GM23338 (cell line): Measurements from ENCODE around the gene GLCCI1. TPM values are rescaled to one million over a fixed set of nuclear protein-coding genes. Genes with fewer than 3 reads are reported as not detected.

Experiments used
- ATAC-seq: fragments of 200-7000 bp; cut with Tn5 transposase; 3 replicates; pipeline ENCODE4 v1.9.1; 2020
- DNase-seq: peaks from one replicate; pipeline ENCODE4 v3.0.0-alpha.2; 2015; ENCODE audit warnings: low spot score
- H2AFZ ChIP-seq: fragments of 200-600 bp; sonication (generic); 2 replicates; pipeline ENCODE4 v1.8.0; 2016; ENCODE audit warnings: antibody characterized with exemption, mild to moderate bottlenecking, moderate library complexity
- H3F3A ChIP-seq: fragments of 200-600 bp; sonication (generic); replicated peaks from 2 replicates; pipeline ENCODE4 v1.8.0; 2017; ENCODE audit warnings: antibody characterized with exemption, mixed run types, low read depth
- H3K27ac ChIP-seq: fragments of 200-600 bp; sonication (generic); 2 replicates; pipeline ENCODE4 v1.6.1; 2016; ENCODE audit warnings: low read depth
- H3K27me3 ChIP-seq: fragments of 200-600 bp; sonication (generic); 2 replicates; pipeline ENCODE4 v1.8.0; 2016; ENCODE audit warnings: mild to moderate bottlenecking, mixed run types, moderate library complexity; ENCODE audit not compliant: insufficient read depth
- H3K36me3 ChIP-seq: fragments of 200-600 bp; sonication (generic); 2 replicates; pipeline ENCODE4 v1.8.0; 2016; ENCODE audit warnings: mild to moderate bottlenecking; ENCODE audit not compliant: insufficient read depth
- H3K4me1 ChIP-seq: fragments of 200-600 bp; sonication (generic); 2 replicates; pipeline ENCODE4 v1.8.0; 2016; ENCODE audit warnings: mild to moderate bottlenecking, moderate library complexity; ENCODE audit not compliant: insufficient read depth
- H3K4me2 ChIP-seq: fragments of 200-600 bp; sonication (generic); 2 replicates; pipeline ENCODE4 v1.7.1; 2017; ENCODE audit warnings: mixed run types
- H3K4me3 ChIP-seq: fragments of 200-600 bp; sonication (generic); 2 replicates; pipeline ENCODE4 v1.6.1; 2016; ENCODE audit warnings: mixed run types
- H3K79me2 ChIP-seq: fragments of 200-600 bp; sonication (generic); replicated peaks from 2 replicates; pipeline ENCODE4 v1.8.0; 2017; ENCODE audit warnings: mild to moderate bottlenecking; ENCODE audit not compliant: insufficient read depth
- H3K9me2 ChIP-seq: fragments of 200-600 bp; sonication (generic); 2 replicates; pipeline ENCODE4 v1.8.0; 2017; ENCODE audit not compliant: insufficient read depth
- H4K20me1 ChIP-seq: fragments of 200-600 bp; sonication (generic); replicated peaks from 2 replicates; pipeline ENCODE4 v1.8.0; 2017; ENCODE audit warnings: mild to moderate bottlenecking; ENCODE audit not compliant: insufficient read depth
- H3K27ac Mint-ChIP-seq: 2 replicates; pipeline ENCODE4 v1.8.0; 2020; ENCODE audit warnings: inconsistent platforms, mild to moderate bottlenecking, moderate library complexity, mixed read lengths
- H3K27me3 Mint-ChIP-seq: 3 replicates; pipeline ENCODE4 v1.8.0; 2022; ENCODE audit warnings: low read depth, mild to moderate bottlenecking, moderate library complexity, mixed read lengths, inconsistent platforms; ENCODE audit not compliant: insufficient read depth, poor library complexity
- H3K36me3 Mint-ChIP-seq: 3 replicates; pipeline ENCODE4 v1.8.0; 2021; ENCODE audit warnings: low read depth, mild to moderate bottlenecking, inconsistent platforms, moderate library complexity, mixed read lengths
- H3K4me1 Mint-ChIP-seq: 3 replicates; pipeline ENCODE4 v1.8.0; 2020; ENCODE audit warnings: mild to moderate bottlenecking, inconsistent platforms, mixed read lengths
- H3K4me3 Mint-ChIP-seq: 3 replicates; pipeline ENCODE4 v1.8.0; 2021; ENCODE audit warnings: moderate library complexity, mild to moderate bottlenecking, inconsistent platforms, mixed read lengths
- H3K9me3 Mint-ChIP-seq: 3 replicates; pipeline ENCODE4 v1.8.0; 2020; ENCODE audit warnings: moderate library complexity, mild to moderate bottlenecking, inconsistent platforms, mixed read lengths
- CREB1 ChIP-seq: fragments of 250-450 bp; sonication (Bioruptor Pico); IDR thresholded peaks from 2 replicates; pipeline ENCODE4 v1.5.0; 2020; ENCODE audit warnings: low read depth, mild to moderate bottlenecking, moderate library complexity
- EZH2 ChIP-seq: fragments of 200-600 bp; sonication (generic); IDR thresholded peaks from one replicate; pipeline ENCODE4 v1.8.0; 2017; ENCODE audit warnings: antibody characterized with exemption, mild to moderate bottlenecking, low read depth; ENCODE audit not compliant: unreplicated experiment
- EZH2phosphoT487 ChIP-seq: fragments of 200-600 bp; sonication (generic); IDR thresholded peaks from one replicate; pipeline ENCODE4 v1.8.1; 2018; ENCODE audit warnings: antibody characterized with exemption; ENCODE audit not compliant: unreplicated experiment
- JUNB ChIP-seq: IDR thresholded peaks from one replicate; pipeline ENCODE4 v1.6.1; 2016; ENCODE audit warnings: antibody characterized with exemption; ENCODE audit not compliant: unreplicated experiment
- POLR2AphosphoS5 ChIP-seq: IDR thresholded peaks from 2 replicates; pipeline ENCODE4 v1.6.1; 2016; ENCODE audit warnings: antibody characterized with exemption, low read depth
- ZNF462 ChIP-seq: fragments of 250-450 bp; sonication (Bioruptor Pico); IDR thresholded peaks from 2 replicates; pipeline ENCODE4 v1.5.0; 2020; ENCODE audit warnings: mild to moderate bottlenecking, moderate library complexity
- polyA plus RNA-seq: library from polyadenylated mRNA; unstranded; fragments of >200 nt; fragmentation: Nextera tagmentation; extraction: Ambion mirVana; gene quantifications from 2 replicates; pipeline ENCODE4 v1.2.1, GENCODE V29; 2016
- total RNA-seq: library from RNA; depleted of rRNA; stranded (reverse); fragments of >200 nt; shearing (Covaris generic); gene quantifications from 2 replicates; pipeline ENCODE4 v1.2.3, GENCODE V29; 2014
- TF ChIP-seq, protein P1 (sequence below): IDR thresholded peaks from 2 replicates; pipeline ENCODE4 v1.6.1; 2016; ENCODE audit warnings: antibody characterized with exemption

GLCCI1 gene
- total and polyA plus RNA-seq, 2 experiments from 2014 or later, result 15.0 to 15.7 TPM

DNA sequence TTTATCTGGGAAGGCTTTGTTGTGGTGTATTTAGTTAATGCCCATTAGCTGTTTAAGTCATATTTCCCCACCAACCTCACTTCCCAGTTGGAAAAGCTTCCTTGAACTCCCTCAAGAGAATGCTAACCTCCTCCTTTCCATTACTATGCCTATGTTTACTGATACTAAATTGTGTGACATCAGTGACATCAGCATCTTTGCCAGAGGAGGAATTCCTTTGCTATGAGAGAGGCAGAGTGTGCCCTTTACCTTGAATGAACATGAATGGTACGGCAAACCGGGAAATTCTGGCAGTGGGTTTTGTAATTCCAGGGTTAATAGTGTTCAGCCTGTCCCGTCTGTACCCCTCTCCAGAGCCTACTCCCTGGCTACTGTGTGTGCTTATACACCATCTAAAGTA lies 22.1 kb upstream of the GLCCI1 start:
- Histone ChIP-seq H3K9me2 (no peaks in the 10 kb centered on the region), H3K79me2 (no peaks in the 10 kb centered on the region), H4K20me1 (no peaks in the 10 kb centered on the region), H3K27ac (no peak overlapping the region), H2AFZ (no peak overlapping the region), H3K27me3 (no peaks in the 10 kb centered on the region), H3K4me1 (no peaks in the 10 kb centered on the region), H3K36me3 (no peaks in the 10 kb centered on the region), H3K4me3 (no peak overlapping the region), H3K4me2 (no peak overlapping the region), H3F3A (no peaks in the 10 kb centered on the region)
- no peaks in the 10 kb centered on the region for H3K36me3 Mint-ChIP-seq
- H3K9me3 Mint-ChIP-seq, result peaks cover 3% of the 10 kb centered on the region; the same call in 2 of the 3 replicates
- H3K27me3 Mint-ChIP-seq, result peaks cover 2% of the 10 kb centered on the region
- DNase-seq (no peak), ATAC-seq (no peak)
- H3K4me1 Mint-ChIP-seq, result peaks cover 7% of the 10 kb centered on the region; the same call in 2 of the 3 replicates
- no peak overlapping the region for H3K27ac Mint-ChIP-seq
- H3K4me3 Mint-ChIP-seq, result no peak overlapping the region
- TF ChIP-seq, protein P1, sequence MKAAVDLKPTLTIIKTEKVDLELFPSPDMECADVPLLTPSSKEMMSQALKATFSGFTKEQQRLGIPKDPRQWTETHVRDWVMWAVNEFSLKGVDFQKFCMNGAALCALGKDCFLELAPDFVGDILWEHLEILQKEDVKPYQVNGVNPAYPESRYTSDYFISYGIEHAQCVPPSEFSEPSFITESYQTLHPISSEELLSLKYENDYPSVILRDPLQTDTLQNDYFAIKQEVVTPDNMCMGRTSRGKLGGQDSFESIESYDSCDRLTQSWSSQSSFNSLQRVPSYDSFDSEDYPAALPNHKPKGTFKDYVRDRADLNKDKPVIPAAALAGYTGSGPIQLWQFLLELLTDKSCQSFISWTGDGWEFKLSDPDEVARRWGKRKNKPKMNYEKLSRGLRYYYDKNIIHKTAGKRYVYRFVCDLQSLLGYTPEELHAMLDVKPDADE, result no peak
- no peak for TF ChIP-seq POLR2AphosphoS5
- no peak for TF ChIP-seq EZH2phosphoT487
- no peak for TF ChIP-seq EZH2
- TF ChIP-seq JUNB, result no peak
- TF ChIP-seq CREB1, result no peak
- no peak for TF ChIP-seq ZNF462
